ENCODE data around the gene CHST15.

CHST15 gene

GRCh38 chr10:123994417-123995081 is 98.8 kb downstream of the CHST15 start:
- peak; percentile 49 for DNase-seq

DNA sequence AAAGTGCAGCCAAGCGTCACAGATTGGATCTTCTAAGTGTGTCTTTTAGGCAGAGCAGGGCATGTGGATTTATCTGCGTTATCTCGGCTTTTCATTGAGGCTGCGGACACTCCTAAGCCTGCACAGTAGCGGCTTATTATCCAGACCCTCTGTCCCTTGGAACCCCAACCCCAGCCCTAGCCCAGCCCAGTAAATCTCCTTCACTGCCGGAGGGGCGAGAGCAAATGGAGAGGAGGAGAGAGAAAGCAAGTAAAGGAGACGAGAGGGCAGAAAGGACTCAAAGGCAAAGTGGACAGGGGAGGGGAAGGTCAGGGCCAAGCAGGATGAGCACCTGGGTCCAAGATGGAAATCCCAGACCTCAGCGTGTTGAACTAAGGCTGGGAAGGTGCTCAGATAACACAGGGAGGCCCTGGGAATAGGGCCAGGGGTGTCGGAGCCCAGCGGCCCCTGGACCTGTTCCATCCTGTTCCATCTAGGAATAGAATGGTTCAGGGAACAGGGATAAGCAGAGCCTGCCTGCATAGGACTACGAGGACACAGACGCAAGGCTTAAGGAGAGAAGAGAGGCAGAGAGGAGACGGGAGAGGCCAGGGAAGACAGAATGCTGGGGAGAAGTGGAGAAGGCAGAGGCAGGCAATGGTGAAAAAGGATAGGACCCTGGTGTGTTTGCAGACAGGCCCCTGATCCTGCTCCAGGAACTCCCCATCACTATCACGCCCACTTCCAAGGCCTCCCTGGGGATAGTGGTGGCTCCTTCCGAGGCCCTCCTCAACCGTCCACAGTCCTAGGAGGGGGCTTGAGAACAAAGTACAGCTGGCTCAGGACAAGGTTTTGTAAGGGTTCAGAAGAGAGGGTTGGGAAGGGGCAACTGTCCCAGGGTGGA is 99.6 kb downstream of the CHST15 start:
- no peak for DNase-seq

GRCh38 chr10:123991611-123992570 is 101.5 kb downstream of the CHST15 start:
- no peak for DNase-seq

DNA sequence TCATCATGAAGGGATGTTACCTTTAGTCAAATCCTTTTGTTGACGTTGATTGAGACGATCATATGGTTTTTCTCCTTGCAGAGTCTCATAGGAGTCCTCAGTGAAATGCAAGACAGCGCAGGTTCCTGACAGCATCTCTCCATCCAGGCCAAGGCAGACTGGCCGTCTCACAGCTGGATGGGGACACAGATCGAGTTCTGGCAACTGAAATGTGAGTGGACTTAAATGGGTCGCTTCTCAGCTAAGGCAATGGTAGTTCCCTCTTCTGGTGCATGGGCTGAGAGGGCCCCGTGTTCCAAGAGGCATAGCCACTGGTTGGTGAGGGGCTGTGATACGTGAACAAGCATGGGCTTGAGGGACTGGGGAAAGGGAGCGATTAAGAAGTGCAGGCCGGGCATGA is 102.5 kb downstream of the CHST15 start:
- DNase-seq, result no peak

DNA sequence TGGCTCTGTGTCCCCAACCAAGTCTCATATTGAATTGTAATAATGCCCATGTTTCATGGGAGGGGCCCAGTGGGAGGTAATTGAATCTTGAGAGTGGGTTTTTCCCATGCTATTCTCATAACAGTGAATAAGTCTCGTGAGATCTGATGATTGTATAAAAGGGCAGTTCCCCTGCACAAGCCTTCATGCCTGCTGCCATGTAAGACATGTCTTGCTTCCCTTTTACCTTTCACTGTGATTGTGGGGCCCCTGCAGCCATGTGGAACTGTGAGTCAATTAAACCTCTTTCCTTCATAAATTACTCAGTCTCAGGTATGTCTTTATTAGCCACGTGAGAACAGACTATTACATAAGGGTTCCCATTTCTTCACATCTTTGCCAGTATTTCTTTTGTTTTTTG is 104.7 kb downstream of the CHST15 start:
- DNase-seq, result no peak

- DNase-seq, result no peak
Observed at GRCh38 chr10:123986736-123987135, 106.7 kb downstream of the CHST15 start.

DNA sequence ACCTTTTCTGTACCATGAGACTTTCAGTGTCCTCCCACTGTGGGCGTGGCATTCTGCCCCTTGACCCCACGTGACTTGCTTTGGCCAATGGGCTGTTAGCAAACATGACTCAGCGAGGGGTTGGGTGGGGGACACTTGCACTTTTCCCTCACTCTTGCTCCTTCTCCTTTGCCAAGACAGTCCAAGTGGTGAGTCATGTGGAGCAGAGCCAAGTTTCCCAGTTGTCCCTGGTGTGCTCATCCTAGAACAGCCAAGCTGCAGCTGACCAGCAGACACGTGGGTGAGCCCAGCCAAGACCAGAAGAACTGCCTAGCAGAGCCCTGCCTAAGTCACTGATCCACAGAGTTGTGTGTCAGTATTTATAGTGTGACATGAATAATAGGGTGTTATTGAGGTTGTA is 119.0 kb downstream of the CHST15 start:
- DNase-seq, result no peak

GRCh38 chr10:123972481-123973401 is 120.7 kb downstream of the CHST15 start:
- no peak for DNase-seq

DNA sequence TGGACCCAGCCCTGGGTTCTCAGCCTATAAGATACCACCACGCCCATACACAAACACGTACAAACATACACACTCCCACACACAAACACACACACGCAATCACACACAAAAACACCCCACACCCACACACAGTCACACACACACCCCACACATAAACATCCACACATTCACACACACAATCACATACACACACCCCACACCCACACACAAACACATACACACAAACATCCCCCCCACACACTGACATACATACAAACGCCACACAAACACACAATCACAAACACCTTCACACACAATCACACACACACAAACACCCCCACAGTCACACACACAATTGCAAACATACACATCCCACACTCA is 122.5 kb downstream of the CHST15 start:
- DNase-seq, result no peak

DNA sequence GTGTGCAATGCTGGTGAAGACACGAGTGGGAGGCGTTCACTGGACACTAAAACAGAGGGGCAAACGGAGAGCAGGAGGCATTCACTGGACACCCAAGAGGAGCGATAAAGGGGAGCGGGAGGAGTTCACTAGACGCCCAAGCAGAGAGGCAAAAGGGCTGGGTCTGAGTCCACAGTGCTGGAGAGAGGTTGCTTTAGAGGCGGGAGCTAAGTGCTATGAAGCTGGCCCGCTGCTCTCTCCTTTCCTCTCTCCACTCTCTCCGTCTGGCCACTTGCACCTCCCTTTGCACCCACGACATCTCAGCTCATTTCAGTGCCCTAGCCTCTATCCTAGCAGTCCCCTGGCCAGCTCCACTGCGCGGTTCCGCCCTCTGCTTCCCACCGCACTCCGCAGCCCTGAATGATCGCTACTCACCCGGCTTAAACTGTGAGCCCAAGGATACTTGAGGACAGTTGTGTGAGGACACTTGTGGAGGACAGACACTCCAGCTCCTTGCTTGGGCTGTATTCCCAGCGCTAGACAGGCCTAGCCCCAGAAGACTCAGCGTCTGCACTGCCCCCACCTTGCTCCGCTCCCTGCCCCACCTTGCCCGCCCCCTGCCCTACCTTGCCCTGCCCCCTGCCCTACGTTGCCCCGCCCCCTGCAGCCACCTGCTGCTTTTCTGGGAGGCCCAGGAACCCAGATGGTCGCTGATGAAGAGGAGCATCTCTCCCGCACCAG is 123.0 kb downstream of the CHST15 start:
- DNase-seq, result no peak

DNA sequence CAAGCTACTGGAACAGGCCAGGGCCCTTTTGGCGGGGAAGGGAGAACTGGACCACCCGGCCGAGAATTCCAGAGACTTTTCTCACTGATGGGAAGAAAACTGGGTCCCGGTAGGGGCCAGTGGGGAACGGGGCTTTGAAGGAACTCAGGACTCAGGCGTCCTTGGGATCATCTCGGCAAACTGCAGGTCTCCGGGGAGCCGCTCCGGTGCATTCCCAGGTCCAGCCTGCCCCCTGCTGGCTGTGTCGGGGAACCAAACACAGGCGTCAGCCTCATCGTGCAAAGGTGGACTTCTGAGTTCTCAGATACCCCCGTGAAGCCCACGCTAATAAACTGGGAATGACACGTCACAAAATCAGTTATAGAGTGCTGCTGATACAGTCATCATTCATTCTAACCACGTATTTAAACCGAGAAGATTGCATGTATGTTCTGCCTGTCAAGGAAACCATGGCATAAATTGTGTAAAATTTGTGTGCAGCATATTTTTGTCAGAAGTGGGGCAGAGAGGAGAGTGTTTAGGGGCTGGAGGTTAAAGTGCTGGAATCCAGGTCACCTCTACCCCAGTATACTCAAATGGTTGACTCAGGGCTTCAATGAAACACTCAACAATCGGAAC is 125.7 kb downstream of the CHST15 start:
- no peak for DNase-seq

GRCh38 chr10:123966896-123967231 is 126.5 kb downstream of the CHST15 start:
- no peak for DNase-seq

- DNase-seq, result no peak
Observed at GRCh38 chr10:123965973-123966895, 127.2 kb downstream of the CHST15 start.

GRCh38 chr10:123964953-123965352 is 128.4 kb downstream of the CHST15 start:
- DNase-seq, result no peak

DNA sequence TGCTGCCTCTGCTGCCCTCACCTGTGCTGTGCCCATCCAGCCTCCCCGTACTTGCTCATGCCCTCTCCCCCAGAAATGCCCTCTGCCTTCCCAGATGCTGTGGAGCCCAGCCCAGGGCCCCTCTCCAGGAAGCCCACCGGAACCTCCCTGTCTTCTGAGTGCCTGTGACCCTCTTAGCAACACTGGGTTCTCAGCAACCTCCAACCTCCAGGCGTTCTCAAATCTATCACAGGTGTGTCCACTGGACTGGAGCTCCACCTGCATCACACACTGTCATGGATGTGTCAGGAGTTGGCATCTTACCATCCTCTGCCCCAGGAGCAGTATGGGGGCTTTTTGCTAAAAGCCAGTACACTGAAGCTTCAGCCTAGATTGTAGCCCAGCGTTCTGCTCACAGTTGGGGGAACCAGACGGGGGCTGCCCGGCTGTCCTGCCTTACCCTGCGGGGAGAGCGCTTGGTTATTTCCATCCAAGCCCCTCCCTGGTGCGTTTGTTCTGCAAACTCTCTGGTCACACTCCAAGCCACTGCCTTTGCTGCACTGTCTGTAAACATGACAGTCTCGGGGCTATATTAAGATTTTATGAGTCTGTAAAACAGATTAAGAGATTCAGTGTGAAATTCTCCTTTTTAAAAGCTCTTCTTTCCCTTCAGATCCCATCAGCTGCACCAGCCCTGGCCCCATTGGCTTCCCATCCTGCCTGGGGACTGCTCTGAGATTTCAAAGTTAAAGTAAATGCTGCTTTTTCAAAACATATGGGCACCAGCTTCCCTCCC is 130.5 kb downstream of the CHST15 start:
- DNase-seq, result no peak

- no peak for DNase-seq
Observed at GRCh38 chr10:123958241-123958640, 135.2 kb downstream of the CHST15 start.
